GM10266 (cell line): ENCODE measurements around the gene ORAI2.
A peak's percentile ranks its signal among the peaks of the same experiment; 100 is the strongest.
"Not testable (repeated sequence)": the region's sequence is repeated elsewhere in the genome, so short reads cannot be mapped to it uniquely, and the experiment has no call there.

Experiments used
- DNase-seq: peaks from one replicate; pipeline ENCODE4 v3.0.0; 2012; ENCODE audit errors: extremely low spot score
- CTCF ChIP-seq: IDR thresholded peaks from 2 replicates; pipeline ENCODE4 v1.5.1; 2012; ENCODE audit warnings: mild to moderate bottlenecking, low read depth; ENCODE audit not compliant: control insufficient read depth, insufficient read depth; ENCODE audit errors: missing control alignments

Gene ORAI2

GRCh38 chr7:102472126-102473041 lies 39.0 kb downstream of the ORAI2 start:
- DNase-seq = no peak
- TF ChIP-seq CTCF = no peak

GRCh38 chr7:102473271-102473991 lies 40.1 kb downstream of the ORAI2 start:
- no peak for TF ChIP-seq CTCF
- no peak for DNase-seq

GRCh38 chr7:102474116-102474515 lies 40.7 kb downstream of the ORAI2 start:
- not testable (repeated sequence) for DNase-seq

- DNase-seq = not testable (repeated sequence)
These were observed 41.5 kb downstream of the ORAI2 start for GRCh38 chr7:102474736-102475435.

GRCh38 chr7:102478314-102479208 lies 45.2 kb downstream of the ORAI2 start, which contains the start of gene POLR2J:
Gene POLR2J, minus strand, starts transcription at chr7:102478922. Its CDS starts 62 bp downstream, at chr7:102478860.
- not testable (repeated sequence) for DNase-seq
- TF ChIP-seq CTCF = peak; percentile 54

GRCh38 chr7:102479209-102479584 lies 45.8 kb downstream of the ORAI2 start:
- not testable (repeated sequence) for DNase-seq

- DNase-seq = not testable (repeated sequence)
These were observed 46.7 kb downstream of the ORAI2 start for GRCh38 chr7:102479982-102480637.

- not testable (repeated sequence) for DNase-seq
These were observed 48.6 kb downstream of the ORAI2 start for GRCh38 chr7:102481962-102482361.

- not testable (repeated sequence) for DNase-seq
These were observed 50.9 kb downstream of the ORAI2 start for GRCh38 chr7:102484317-102484716.

- DNase-seq = not testable (repeated sequence)
These were observed 57.2 kb downstream of the ORAI2 start for GRCh38 chr7:102490529-102491075.

- not testable (repeated sequence) for DNase-seq
These were observed 60.0 kb downstream of the ORAI2 start for GRCh38 chr7:102493220-102493935.

- DNase-seq = not testable (repeated sequence)
These were observed 60.7 kb downstream of the ORAI2 start for GRCh38 chr7:102494026-102494425.

GRCh38 chr7:102494473-102495149 lies 61.2 kb downstream of the ORAI2 start:
- DNase-seq = not testable (repeated sequence)

- not testable (repeated sequence) for DNase-seq
These were observed 63.5 kb downstream of the ORAI2 start for GRCh38 chr7:102496861-102497260.
